ENCODE data around the gene NELL2.

The NELL2 gene

GRCh38 chr12:44627387-44628166 is 248.5 kb downstream of the NELL2 start:
- DNase-seq: no peak

- DNase-seq: no peak
These were observed 249.2 kb downstream of the NELL2 start for GRCh38 chr12:44626883-44627282.

- DNase-seq: no peak
These were observed 257.2 kb downstream of the NELL2 start for GRCh38 chr12:44618946-44619345.

- no peak for DNase-seq
These were observed 259.7 kb downstream of the NELL2 start for GRCh38 chr12:44616402-44616801.

GRCh38 chr12:44611538-44611937 is 264.6 kb downstream of the NELL2 start:
- DNase-seq: no peak

- DNase-seq: no peak
These were observed 272.4 kb downstream of the NELL2 start for GRCh38 chr12:44603701-44604100.

GRCh38 chr12:44592626-44593025 is 283.5 kb downstream of the NELL2 start:
- DNase-seq: no peak

- DNase-seq: no peak
These were observed 286.4 kb downstream of the NELL2 start for GRCh38 chr12:44589697-44590096.

GRCh38 chr12:44588651-44589050 is 287.5 kb downstream of the NELL2 start:
- DNase-seq: no peak

- no peak for DNase-seq
These were observed 291.5 kb downstream of the NELL2 start for GRCh38 chr12:44584625-44585024.

GRCh38 chr12:44582521-44582920 is 293.6 kb downstream of the NELL2 start:
- no peak for DNase-seq

GRCh38 chr12:44581642-44582242 is 294.4 kb downstream of the NELL2 start:
- no peak for DNase-seq

- DNase-seq: no peak
These were observed 301.5 kb downstream of the NELL2 start for GRCh38 chr12:44574586-44574985.

- DNase-seq: no peak
These were observed 302.4 kb downstream of the NELL2 start for GRCh38 chr12:44573723-44574122.

GRCh38 chr12:44571006-44571550 is 305.0 kb downstream of the NELL2 start:
- no peak for DNase-seq

GRCh38 chr12:44570036-44570583 is 306.0 kb downstream of the NELL2 start:
- no peak for DNase-seq

GRCh38 chr12:44565163-44565562 is 311.0 kb downstream of the NELL2 start:
- no peak for DNase-seq

GRCh38 chr12:44563486-44563885 is 312.6 kb downstream of the NELL2 start:
- no peak for DNase-seq

- no peak for DNase-seq
These were observed 317.6 kb downstream of the NELL2 start for GRCh38 chr12:44558340-44559100.

- no peak for DNase-seq
These were observed 320.7 kb downstream of the NELL2 start for GRCh38 chr12:44555454-44555853.

- no peak for DNase-seq
These were observed 324.5 kb downstream of the NELL2 start for GRCh38 chr12:44551631-44552030.

- no peak for DNase-seq
These were observed 325.7 kb downstream of the NELL2 start for GRCh38 chr12:44550377-44550776.

All from hypothalamus (tissue), 51 donors.